Natural killer cell (primary cell): ENCODE data around the gene ANKRD66. TPM values are rescaled to one million over a fixed set of nuclear protein-coding genes. Genes with fewer than 3 reads are reported as not detected.

Experiments
- ATAC-seq, 3 donors: fragments of 150-1000 bp in 2 of 3; fragments of 200-7000 bp in 1 of 3; cut with Tn5 transposase; 1 replicate in 1 of 3; 2 replicates in 2 of 3; pipeline ENCODE4 v1.10.0; 2021; ENCODE audit warnings: mild to moderate bottlenecking in 2 of 3, moderate library complexity in 2 of 3
- DNase-seq, 2 donors: peaks; one replicate each; pipeline versions ENCODE4 v3.0.0 to v3.0.0-alpha.2; 2013 to 2021; ENCODE audit warnings: mixed read lengths in 1 of 2
- H3K27ac ChIP-seq: one replicate; pipeline ENCODE4 v1.5.1; 2013; ENCODE audit warnings: mild to moderate bottlenecking, low read length
- H3K27me3 ChIP-seq: one replicate; pipeline ENCODE4 v1.6.1; 2013; ENCODE audit warnings: low read length; ENCODE audit not compliant: control insufficient read depth, insufficient read depth
- H3K36me3 ChIP-seq: one replicate; pipeline ENCODE4 v1.6.1; 2013; ENCODE audit warnings: low read length; ENCODE audit not compliant: control insufficient read depth, insufficient read depth
- H3K4me1 ChIP-seq: one replicate; pipeline ENCODE4 v1.6.1; 2013; ENCODE audit warnings: low read length; ENCODE audit not compliant: control insufficient read depth, insufficient read depth
- H3K4me3 ChIP-seq: one replicate; pipeline ENCODE4 v1.5.1; 2013; ENCODE audit warnings: low read length
- H3K9me3 ChIP-seq: one replicate; pipeline ENCODE4 v1.6.1; 2013; ENCODE audit warnings: low read length; ENCODE audit not compliant: control insufficient read depth, insufficient read depth
- H3K27ac Mint-ChIP-seq, 2 donors: one replicate each; pipeline ENCODE4 v1.8.0; 2022; ENCODE audit warnings: mild to moderate bottlenecking in 2 of 2, mixed read lengths in 2 of 2, moderate library complexity in 1 of 2
- H3K27me3 Mint-ChIP-seq, 2 donors: one replicate each; pipeline ENCODE4 v1.8.0; 2022; ENCODE audit warnings: low read depth in 2 of 2, mixed read lengths in 2 of 2
- H3K36me3 Mint-ChIP-seq: one replicate; pipeline ENCODE4 v1.8.0; 2022; ENCODE audit warnings: mixed read lengths
- H3K4me1 Mint-ChIP-seq, 2 donors: one replicate each; pipeline ENCODE4 v1.8.0; 2022; ENCODE audit warnings: mixed read lengths in 2 of 2
- H3K4me3 Mint-ChIP-seq: one replicate; pipeline ENCODE4 v1.8.0; 2022; ENCODE audit warnings: mild to moderate bottlenecking, moderate library complexity, mixed read lengths
- H3K9me3 Mint-ChIP-seq, 2 donors: one replicate each; pipeline ENCODE4 v1.8.0; 2022; ENCODE audit warnings: mixed read lengths in 2 of 2
- WGBS: methylation state at CpG from one replicate; pipeline ENCODE4 v1.1.7; 2013; ENCODE audit warnings: missing lambda C conversion rate; ENCODE audit not compliant: insufficient coverage; 5-methylcytosine and 5-hydroxymethylcytosine counted together
- intact Hi-C: fragments of 100-400 bp; cut with micrococcal nuclease; formaldehyde crosslinking; loops from one replicate; pipeline ENCODE4 v1.14.2; 2022
- total RNA-seq, 4 donors: library from RNA; stranded (reverse); fragments of 120-200 nt in 1 of 4; gene quantifications; one replicate each; pipeline versions ENCODE4 v1.2.3 to v1.2.4, GENCODE V29; 2013 to 2022
- TF ChIP-seq, protein P1 (sequence below): fragments of 200-600 bp; IDR thresholded peaks from one replicate; pipeline ENCODE4 v1.8.0; 2022; ENCODE audit warnings: antibody characterized with exemption

The ANKRD66 gene
- total RNA-seq, 3 donors from 2014 or later (not counting 1 experiment from before 2014, with no cell fraction given) = not detected

DNA sequence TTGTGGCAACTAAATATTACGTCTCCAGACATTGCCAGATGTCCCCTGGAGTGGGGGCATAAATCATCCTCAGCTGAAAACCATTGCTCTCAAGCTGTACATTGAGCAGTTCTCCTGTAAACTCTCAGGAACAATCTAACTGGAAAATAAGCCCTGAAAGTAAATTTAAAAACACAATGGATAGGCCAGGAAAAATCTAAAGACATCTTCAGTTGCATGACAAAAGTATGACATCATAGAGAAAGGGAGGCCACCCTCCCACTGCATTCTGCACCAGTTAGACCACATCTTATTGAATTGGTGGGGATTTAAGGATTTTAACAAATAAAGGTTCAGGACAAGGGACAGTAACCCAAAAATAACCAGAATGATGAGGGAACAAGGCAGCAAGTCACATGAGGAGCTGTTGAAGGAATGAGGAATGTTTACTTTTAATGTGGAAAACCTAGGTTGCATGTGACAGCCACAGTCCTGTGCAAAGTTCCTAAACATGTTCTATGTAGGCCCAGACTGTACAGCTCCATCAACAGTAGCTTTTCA, 16.9 kb upstream of the ANKRD66 start:
- H3K9me3 ChIP-seq = no peaks in the 10 kb centered on the region
- H3K36me3 ChIP-seq = no peaks in the 10 kb centered on the region
- WGBS = 75% methylated on average over 1 of the region's 1 CpG
- TF ChIP-seq, protein P1, sequence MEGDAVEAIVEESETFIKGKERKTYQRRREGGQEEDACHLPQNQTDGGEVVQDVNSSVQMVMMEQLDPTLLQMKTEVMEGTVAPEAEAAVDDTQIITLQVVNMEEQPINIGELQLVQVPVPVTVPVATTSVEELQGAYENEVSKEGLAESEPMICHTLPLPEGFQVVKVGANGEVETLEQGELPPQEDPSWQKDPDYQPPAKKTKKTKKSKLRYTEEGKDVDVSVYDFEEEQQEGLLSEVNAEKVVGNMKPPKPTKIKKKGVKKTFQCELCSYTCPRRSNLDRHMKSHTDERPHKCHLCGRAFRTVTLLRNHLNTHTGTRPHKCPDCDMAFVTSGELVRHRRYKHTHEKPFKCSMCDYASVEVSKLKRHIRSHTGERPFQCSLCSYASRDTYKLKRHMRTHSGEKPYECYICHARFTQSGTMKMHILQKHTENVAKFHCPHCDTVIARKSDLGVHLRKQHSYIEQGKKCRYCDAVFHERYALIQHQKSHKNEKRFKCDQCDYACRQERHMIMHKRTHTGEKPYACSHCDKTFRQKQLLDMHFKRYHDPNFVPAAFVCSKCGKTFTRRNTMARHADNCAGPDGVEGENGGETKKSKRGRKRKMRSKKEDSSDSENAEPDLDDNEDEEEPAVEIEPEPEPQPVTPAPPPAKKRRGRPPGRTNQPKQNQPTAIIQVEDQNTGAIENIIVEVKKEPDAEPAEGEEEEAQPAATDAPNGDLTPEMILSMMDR = no peak
- no peaks in the 10 kb centered on the region for H3K27me3 ChIP-seq
- no peak overlapping the region for H3K4me3 Mint-ChIP-seq
- no peaks in the 10 kb centered on the region for H3K4me1 ChIP-seq
- no peak overlapping the region for H3K27ac ChIP-seq
- H3K4me3 ChIP-seq = no peak overlapping the region
- intact Hi-C loops = no loop called here
- peaks cover 30 to 64% of the 10 kb centered on the region in 2 donors for H3K27me3 Mint-ChIP-seq
- no peaks in the 10 kb centered on the region for H3K9me3 Mint-ChIP-seq
- H3K36me3 Mint-ChIP-seq = no peaks in the 10 kb centered on the region
- H3K27ac Mint-ChIP-seq = no peak overlapping the region
- no peaks in the 10 kb centered on the region for H3K4me1 Mint-ChIP-seq
- ATAC-seq = no peak
- DNase-seq = no peak

- Mint-ChIP-seq H3K27me3 (peaks cover 35 to 68% of the 10 kb centered on the region in 2 donors), H3K36me3 (no peaks in the 10 kb centered on the region), H3K9me3 (no peaks in the 10 kb centered on the region), H3K4me3 (no peak overlapping the region), H3K27ac (no peak overlapping the region), H3K4me1 (no peaks in the 10 kb centered on the region)
- H3K4me1 ChIP-seq = no peaks in the 10 kb centered on the region
- no peak for ATAC-seq
- TF ChIP-seq, protein P1 = no peak
- H3K27ac ChIP-seq = no peak overlapping the region
- no peak overlapping the region for H3K4me3 ChIP-seq
- no peaks in the 10 kb centered on the region for H3K9me3 ChIP-seq
- intact Hi-C loops = no loop called here
- no peaks in the 10 kb centered on the region for H3K36me3 ChIP-seq
- DNase-seq = no peak
- 8% methylated on average over 2 of the region's 4 CpGs for WGBS
- peaks cover 6% of the 10 kb centered on the region for H3K27me3 ChIP-seq
Measured at GRCh38 chr6:46730921-46731461, 15.7 kb upstream of the ANKRD66 start.

GRCh38 chr6:46733341-46733801, 13.4 kb upstream of the ANKRD66 start:
- TF ChIP-seq, protein P1 = no peak
- Mint-ChIP-seq H3K9me3 (no peaks in the 10 kb centered on the region), H3K27me3 (peaks cover 45 to 82% of the 10 kb centered on the region in 2 donors), H3K4me3 (no peak overlapping the region), H3K4me1 (no peaks in the 10 kb centered on the region), H3K27ac (no peak overlapping the region), H3K36me3 (no peaks in the 10 kb centered on the region)
- DNase-seq (no peak), ATAC-seq (no peak)
- no peak overlapping the region for H3K4me3 ChIP-seq
- H3K27me3 ChIP-seq = peaks cover 13% of the 10 kb centered on the region
- H3K9me3 ChIP-seq = no peaks in the 10 kb centered on the region
- 86% methylated on average over 2 of the region's 2 CpGs for WGBS
- intact Hi-C loops = no loop called here
- no peak overlapping the region for H3K27ac ChIP-seq
- no peaks in the 10 kb centered on the region for H3K36me3 ChIP-seq
- H3K4me1 ChIP-seq = no peaks in the 10 kb centered on the region
